ENCODE data around the gene CMIP.

CMIP gene

GRCh38 chr16:81481207-81481821 lies 36.7 kb downstream of the CMIP start:
- no peaks in the 10 kb centered on the region for H3K27me3 ChIP-seq (ENCODE audit: control insufficient read depth in 1 of 2, insufficient read depth in 1 of 2, low read length in 2 of 2)

GRCh38 chr16:81482329-81483063 lies 37.9 kb downstream of the CMIP start:
- H3K4ac ChIP-seq (ENCODE audit: low read depth in 1 of 2, low read length in 2 of 2) = peak overlapping the region; percentile 47 to 78
- H3K9ac ChIP-seq (ENCODE audit: low read length) = no peak overlapping the region
- no peak overlapping the region for H3K23ac ChIP-seq (ENCODE audit: low read length in 2 of 2)
- no peak overlapping the region for H2AK5ac ChIP-seq (ENCODE audit: low read length, severe bottlenecking)
- WGBS = 92% methylated on average over 11 of the region's 15 CpGs
- no peaks in the 10 kb centered on the region for H3K36me3 ChIP-seq (ENCODE audit: control insufficient read depth in 1 of 2, insufficient read depth in 2 of 2, low read depth in 1 of 2, low read length in 2 of 2)
- no peak overlapping the region for H3K4me2 ChIP-seq (ENCODE audit: low read length, poor library complexity, severe bottlenecking)
- peak overlapping the region; percentile 60 for H4K91ac ChIP-seq (ENCODE audit: low read length)
- H3K4me1 ChIP-seq (ENCODE audit: control insufficient read depth, insufficient read depth, low read depth, low read length) = peaks cover 52% of the 10 kb centered on the region
- no peaks in the 10 kb centered on the region for H3K27me3 ChIP-seq (ENCODE audit: control insufficient read depth in 1 of 2, insufficient read depth in 1 of 2, low read length in 2 of 2)
- peak overlapping the region; percentile 66 for H4K8ac ChIP-seq (ENCODE audit: low read length)
- no peak overlapping the region for H3K27ac ChIP-seq (ENCODE audit: low read length, poor library complexity, severe bottlenecking)
- H2AFZ ChIP-seq (ENCODE audit: low read depth, low read length) = no peak overlapping the region
- H3K18ac ChIP-seq (ENCODE audit: low read depth in 1 of 2, low read length in 2 of 2) = peak overlapping the region; percentile 30 to 59
- peak overlapping the region; percentile 21 for H2BK120ac ChIP-seq (ENCODE audit: low read depth, low read length)
- H3K9me3 ChIP-seq (ENCODE audit: control insufficient read depth, low read length) = no peaks in the 10 kb centered on the region
- no peak overlapping the region for H2BK15ac ChIP-seq (ENCODE audit: low read depth, poor library complexity, severe bottlenecking)
- peak overlapping the region in 1 of 2 experiments; percentile 68 for H3K14ac ChIP-seq (ENCODE audit: low read length in 2 of 2)
- H2BK12ac ChIP-seq (ENCODE audit: low read length in 2 of 2) = peak overlapping the region; percentile 91
- H3K79me1 ChIP-seq (replicated peaks; ENCODE audit: low read length, poor library complexity, severe bottlenecking) = peaks cover 54% of the 10 kb centered on the region
- no peak overlapping the region for H3K4me3 ChIP-seq (ENCODE audit: insufficient read depth in 1 of 2, low read depth in 1 of 2, low read length in 2 of 2)
- no peak for DNase-seq
- no peak overlapping the region for H2BK5ac ChIP-seq (ENCODE audit: low read depth, low read length, poor library complexity, severe bottlenecking)

More at GRCh38 chr16:81481207-81481821, 36.7 kb downstream of the CMIP start:
- Histone ChIP-seq H2BK15ac (ENCODE audit: low read depth, poor library complexity, severe bottlenecking) (no peak overlapping the region), H3K9ac (ENCODE audit: low read length) (no peak overlapping the region), H3K27ac (ENCODE audit: low read length, poor library complexity, severe bottlenecking) (no peak overlapping the region), H3K9me3 (ENCODE audit: control insufficient read depth, low read length) (no peaks in the 10 kb centered on the region), H3K18ac (ENCODE audit: low read depth in 1 of 2, low read length in 2 of 2) (peak overlapping the region; percentile 11 to 42), H3K79me1 (replicated peaks; ENCODE audit: low read length, poor library complexity, severe bottlenecking) (peaks cover 57% of the 10 kb centered on the region), H3K14ac (ENCODE audit: low read length in 2 of 2) (peak overlapping the region in 1 of 2 experiments; percentile 61), H2AK5ac (ENCODE audit: low read length, severe bottlenecking) (no peak overlapping the region), H3K4ac (ENCODE audit: low read depth in 1 of 2, low read length in 2 of 2) (peak overlapping the region; percentile 35 to 76), H4K91ac (ENCODE audit: low read length) (no peak overlapping the region), H4K8ac (ENCODE audit: low read length) (peak overlapping the region; percentile 86), H2BK5ac (ENCODE audit: low read depth, low read length, poor library complexity, severe bottlenecking) (no peak overlapping the region), H3K36me3 (ENCODE audit: control insufficient read depth in 1 of 2, insufficient read depth in 2 of 2, low read depth in 1 of 2, low read length in 2 of 2) (no peaks in the 10 kb centered on the region), H2BK12ac (ENCODE audit: low read length in 2 of 2) (peak overlapping the region; percentile 0 to 33), H3K4me2 (ENCODE audit: low read length, poor library complexity, severe bottlenecking) (no peak overlapping the region), H3K23ac (ENCODE audit: low read length in 2 of 2) (no peak overlapping the region), H3K4me1 (ENCODE audit: control insufficient read depth, insufficient read depth, low read depth, low read length) (peaks cover 41% of the 10 kb centered on the region), H2BK120ac (ENCODE audit: low read depth, low read length) (no peak overlapping the region), H2AFZ (ENCODE audit: low read depth, low read length) (no peak overlapping the region), H3K4me3 (ENCODE audit: insufficient read depth in 1 of 2, low read depth in 1 of 2, low read length in 2 of 2) (no peak overlapping the region)
- 67% methylated on average over 10 of the region's 11 CpGs for WGBS
- DNase-seq = peak; percentile 72

- no peak overlapping the region for H2BK120ac ChIP-seq (ENCODE audit: low read depth, low read length)
- H3K9ac ChIP-seq (ENCODE audit: low read length) = no peak overlapping the region
- peak overlapping the region; percentile 60 to 91 for H2BK12ac ChIP-seq (ENCODE audit: low read length in 2 of 2)
- WGBS = 66% methylated on average over 8 of the region's 10 CpGs
- no peak overlapping the region for H3K23ac ChIP-seq (ENCODE audit: low read length in 2 of 2)
- no peaks in the 10 kb centered on the region for H3K9me3 ChIP-seq (ENCODE audit: control insufficient read depth, low read length)
- no peak overlapping the region for H3K4me2 ChIP-seq (ENCODE audit: low read length, poor library complexity, severe bottlenecking)
- H3K79me1 ChIP-seq (replicated peaks; ENCODE audit: low read length, poor library complexity, severe bottlenecking) = peaks cover 54% of the 10 kb centered on the region
- no peak overlapping the region for H2BK5ac ChIP-seq (ENCODE audit: low read depth, low read length, poor library complexity, severe bottlenecking)
- H3K14ac ChIP-seq (ENCODE audit: low read length in 2 of 2) = no peak overlapping the region
- H3K36me3 ChIP-seq (ENCODE audit: control insufficient read depth in 1 of 2, insufficient read depth in 2 of 2, low read depth in 1 of 2, low read length in 2 of 2) = no peaks in the 10 kb centered on the region
- peak overlapping the region; percentile 29 for H4K8ac ChIP-seq (ENCODE audit: low read length)
- peak overlapping the region; percentile 77 for H4K91ac ChIP-seq (ENCODE audit: low read length)
- no peak overlapping the region for H2AK5ac ChIP-seq (ENCODE audit: low read length, severe bottlenecking)
- peak; percentile 83 for DNase-seq
- H3K4ac ChIP-seq (ENCODE audit: low read depth in 1 of 2, low read length in 2 of 2) = peak overlapping the region; percentile 21 to 49
- peak overlapping the region; percentile 60 for H2BK15ac ChIP-seq (ENCODE audit: low read depth, poor library complexity, severe bottlenecking)
- H3K27me3 ChIP-seq (ENCODE audit: control insufficient read depth in 1 of 2, insufficient read depth in 1 of 2, low read length in 2 of 2) = no peaks in the 10 kb centered on the region
- H3K18ac ChIP-seq (ENCODE audit: low read depth in 1 of 2, low read length in 2 of 2) = peak overlapping the region; percentile 34 to 67
- no peak overlapping the region for H2AFZ ChIP-seq (ENCODE audit: low read depth, low read length)
- no peak overlapping the region for H3K27ac ChIP-seq (ENCODE audit: low read length, poor library complexity, severe bottlenecking)
- peaks cover 49% of the 10 kb centered on the region for H3K4me1 ChIP-seq (ENCODE audit: control insufficient read depth, insufficient read depth, low read depth, low read length)
- H3K4me3 ChIP-seq (ENCODE audit: insufficient read depth in 1 of 2, low read depth in 1 of 2, low read length in 2 of 2) = no peak overlapping the region
Observed at GRCh38 chr16:81483064-81483969, 38.7 kb downstream of the CMIP start.
